Measurements from ENCODE around the gene DDTL.
"Not testable (repeated sequence)": the region's sequence is repeated elsewhere in the genome, so short reads cannot be mapped to it uniquely, and the experiment has no call there.

- not testable (repeated sequence) for TF ChIP-seq CTCF (IDR thresholded peaks at IDR 0.05; ENCODE audit: low read depth, low read length, missing input control); FOXA2 (IDR thresholded peaks at IDR 0.05); RAD21 (IDR thresholded peaks at IDR 0.05)
- TF ChIP-seq, protein P1, sequence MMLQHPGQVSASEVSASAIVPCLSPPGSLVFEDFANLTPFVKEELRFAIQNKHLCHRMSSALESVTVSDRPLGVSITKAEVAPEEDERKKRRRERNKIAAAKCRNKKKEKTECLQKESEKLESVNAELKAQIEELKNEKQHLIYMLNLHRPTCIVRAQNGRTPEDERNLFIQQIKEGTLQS (IDR thresholded peaks at IDR 0.05): not testable (repeated sequence)
- TF ChIP-seq, protein P2, sequence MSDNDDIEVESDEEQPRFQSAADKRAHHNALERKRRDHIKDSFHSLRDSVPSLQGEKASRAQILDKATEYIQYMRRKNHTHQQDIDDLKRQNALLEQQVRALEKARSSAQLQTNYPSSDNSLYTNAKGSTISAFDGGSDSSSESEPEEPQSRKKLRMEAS (IDR thresholded peaks at IDR 0.05): not testable (repeated sequence)
Measured at GRCh38 chr22:23954193-23954990, 12.3 kb upstream of the DDTL start.

Measured in liver (tissue), 3 donors.